ENCODE data around the gene NHS. TPM values are rescaled to one million over a fixed set of nuclear protein-coding genes. Genes with fewer than 3 reads are reported as not detected.

NHS gene
- total and polyA plus RNA-seq, 2 of the 13 experiments (the other 11 are each of a cell fraction or from before 2014, with no cell fraction given), result 0.02 TPM; not detected in 1

DNA sequence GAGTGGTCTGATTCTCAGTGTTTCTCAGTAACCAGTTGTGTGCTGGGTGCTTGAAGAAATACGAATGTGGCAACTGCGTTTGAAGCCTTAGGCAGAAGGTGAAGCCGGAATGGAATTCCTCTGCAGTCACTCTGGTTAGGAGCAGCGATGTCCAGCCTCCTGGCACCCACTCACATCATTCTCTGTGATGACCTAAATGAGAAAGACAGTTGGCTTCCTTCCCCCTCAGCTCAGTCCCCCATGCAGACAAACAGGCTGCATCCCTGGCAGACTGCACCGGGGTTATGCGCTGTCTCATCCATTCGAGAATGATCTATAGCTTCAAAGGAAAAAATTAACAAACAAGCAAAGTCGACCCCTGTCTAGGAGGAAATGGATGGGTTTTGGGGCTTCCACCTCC, 192.2 kb downstream of the NHS start:
- no peak overlapping the region for H3K4me2 ChIP-seq (ENCODE audit: low read depth, low read length)
- FAIRE-seq, result no peak
- no peaks in the 10 kb centered on the region for H3K79me2 ChIP-seq (ENCODE audit: insufficient read depth, low read length)
- no peak for DNase-seq (ENCODE audit: low spot score)
- no peak for TF ChIP-seq GPBP1L1 (CRISPR knock-in tag; IDR thresholded peaks at IDR 0.05)
- TF ChIP-seq, protein P1, sequence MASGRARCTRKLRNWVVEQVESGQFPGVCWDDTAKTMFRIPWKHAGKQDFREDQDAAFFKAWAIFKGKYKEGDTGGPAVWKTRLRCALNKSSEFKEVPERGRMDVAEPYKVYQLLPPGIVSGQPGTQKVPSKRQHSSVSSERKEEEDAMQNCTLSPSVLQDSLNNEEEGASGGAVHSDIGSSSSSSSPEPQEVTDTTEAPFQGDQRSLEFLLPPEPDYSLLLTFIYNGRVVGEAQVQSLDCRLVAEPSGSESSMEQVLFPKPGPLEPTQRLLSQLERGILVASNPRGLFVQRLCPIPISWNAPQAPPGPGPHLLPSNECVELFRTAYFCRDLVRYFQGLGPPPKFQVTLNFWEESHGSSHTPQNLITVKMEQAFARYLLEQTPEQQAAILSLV (CRISPR knock-in tag; IDR thresholded peaks at IDR 0.05; ENCODE audit: borderline replicate concordance), result no peak
- no peak for TF ChIP-seq TOPORS (CRISPR knock-in tag; IDR thresholded peaks at IDR 0.05)
- TF ChIP-seq, protein P2, sequence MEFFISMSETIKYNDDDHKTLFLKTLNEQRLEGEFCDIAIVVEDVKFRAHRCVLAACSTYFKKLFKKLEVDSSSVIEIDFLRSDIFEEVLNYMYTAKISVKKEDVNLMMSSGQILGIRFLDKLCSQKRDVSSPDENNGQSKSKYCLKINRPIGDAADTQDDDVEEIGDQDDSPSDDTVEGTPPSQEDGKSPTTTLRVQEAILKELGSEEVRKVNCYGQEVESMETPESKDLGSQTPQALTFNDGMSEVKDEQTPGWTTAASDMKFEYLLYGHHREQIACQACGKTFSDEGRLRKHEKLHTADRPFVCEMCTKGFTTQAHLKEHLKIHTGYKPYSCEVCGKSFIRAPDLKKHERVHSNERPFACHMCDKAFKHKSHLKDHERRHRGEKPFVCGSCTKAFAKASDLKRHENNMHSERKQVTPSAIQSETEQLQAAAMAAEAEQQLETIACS (CRISPR knock-in tag; IDR thresholded peaks at IDR 0.05), result no peak
- TF ChIP-seq HNRNPUL1 (IDR thresholded peaks at IDR 0.05; ENCODE audit: low read depth, low read length), result no peak
- no peak for TF ChIP-seq SKI (IDR thresholded peaks at IDR 0.05; ENCODE audit: partially characterized antibody)
- TF ChIP-seq, protein P3, sequence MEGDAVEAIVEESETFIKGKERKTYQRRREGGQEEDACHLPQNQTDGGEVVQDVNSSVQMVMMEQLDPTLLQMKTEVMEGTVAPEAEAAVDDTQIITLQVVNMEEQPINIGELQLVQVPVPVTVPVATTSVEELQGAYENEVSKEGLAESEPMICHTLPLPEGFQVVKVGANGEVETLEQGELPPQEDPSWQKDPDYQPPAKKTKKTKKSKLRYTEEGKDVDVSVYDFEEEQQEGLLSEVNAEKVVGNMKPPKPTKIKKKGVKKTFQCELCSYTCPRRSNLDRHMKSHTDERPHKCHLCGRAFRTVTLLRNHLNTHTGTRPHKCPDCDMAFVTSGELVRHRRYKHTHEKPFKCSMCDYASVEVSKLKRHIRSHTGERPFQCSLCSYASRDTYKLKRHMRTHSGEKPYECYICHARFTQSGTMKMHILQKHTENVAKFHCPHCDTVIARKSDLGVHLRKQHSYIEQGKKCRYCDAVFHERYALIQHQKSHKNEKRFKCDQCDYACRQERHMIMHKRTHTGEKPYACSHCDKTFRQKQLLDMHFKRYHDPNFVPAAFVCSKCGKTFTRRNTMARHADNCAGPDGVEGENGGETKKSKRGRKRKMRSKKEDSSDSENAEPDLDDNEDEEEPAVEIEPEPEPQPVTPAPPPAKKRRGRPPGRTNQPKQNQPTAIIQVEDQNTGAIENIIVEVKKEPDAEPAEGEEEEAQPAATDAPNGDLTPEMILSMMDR (CRISPR knock-in tag; IDR thresholded peaks at IDR 0.05), result no peak
- 50% methylated on average over 6 of the region's 8 CpGs for WGBS (ENCODE audit: low lambda C conversion rate)
- H3K9me3 ChIP-seq (ENCODE audit: low read length), result no peaks in the 10 kb centered on the region
- H4K20me1 ChIP-seq (ENCODE audit: insufficient read depth, low read length), result no peaks in the 10 kb centered on the region
- H3K9ac ChIP-seq (ENCODE audit: insufficient read depth, low read depth, low read length), result no peak overlapping the region
- in situ Hi-C loops (cut with HindIII; ENCODE audit: extremely low pct_ligation_motif_present, low pct_unique_long_range_greater_than_20kb), result no loop called here
- no peak for ATAC-seq
- H2AFZ ChIP-seq (ENCODE audit: low read length), result no peak overlapping the region
- H3K4me3 ChIP-seq (replicated peaks in 1 of 3; ENCODE audit: insufficient read depth in 1 of 3, low read depth in 2 of 3, low read length in 3 of 3), result no peak overlapping the region
- H3K27ac ChIP-seq (ENCODE audit: extremely low read length, insufficient read depth, low read length), result no peak overlapping the region
- POLR2A ChIA-PET, result no interaction called here
- no peaks in the 10 kb centered on the region for H3K4me1 ChIP-seq (ENCODE audit: insufficient read depth, low read length)
- CTCF ChIA-PET (ENCODE audit: low intra/inter-chr PET ratio, low total read pairs), result no interaction called here
- BruUV-seq (replicated peaks), result no TSS peak
- intact Hi-C loops (cut with micrococcal nuclease; ENCODE audit: unreplicated experiment), result no loop called here
- H3K36me3 ChIP-seq (replicated peaks in 1 of 2; ENCODE audit: control insufficient read depth in 1 of 2, insufficient read depth in 2 of 2, low read length in 2 of 2), result no peaks in the 10 kb centered on the region
- H3K27me3 ChIP-seq (ENCODE audit: control insufficient read depth in 1 of 2, insufficient read depth in 2 of 2, low read length in 2 of 2), result no peaks in the 10 kb centered on the region
